Cardiac muscle cell (in vitro differentiated cells and primary cell): ENCODE results near the gene C19orf47. TPM values are rescaled to one million over a fixed set of nuclear protein-coding genes. Genes with fewer than 3 reads are reported as not detected.
A peak's percentile ranks its signal among the peaks of the same experiment; 100 is the strongest.

ENCODE experiments used
- DNase-seq, 2 donors: peaks; one replicate each; pipeline versions ENCODE4 v3.0.0 to v3.0.0-alpha.2; 2010 to 2017; ENCODE audit warnings: low read depth in 1 of 2, low spot score in 1 of 2
- H3K27ac ChIP-seq: fragments of 200-600 bp; sonication (generic); 2 replicates; pipeline ENCODE4 v1.5.1; 2016
- H3K27me3 ChIP-seq: fragments of 200-600 bp; sonication (generic); 2 replicates; pipeline ENCODE4 v1.6.0; 2016; ENCODE audit warnings: control low read depth
- H3K36me3 ChIP-seq: fragments of 200-600 bp; sonication (generic); 2 replicates; pipeline ENCODE4 v1.5.1; 2016; ENCODE audit warnings: control low read depth
- H3K4me1 ChIP-seq: fragments of 200-600 bp; sonication (generic); 2 replicates; pipeline ENCODE4 v1.8.1; 2017; ENCODE audit warnings: low read depth, mild to moderate bottlenecking, mixed run types
- H3K4me3 ChIP-seq: fragments of 200-600 bp; sonication (generic); 2 replicates; pipeline ENCODE4 v1.5.1; 2016; ENCODE audit warnings: mild to moderate bottlenecking
- H3K9me3 ChIP-seq: fragments of 200-600 bp; sonication (generic); 2 replicates; pipeline ENCODE4 v1.5.1; 2017; ENCODE audit warnings: low read depth, mild to moderate bottlenecking, control low read depth
- polyA plus RNA-seq: library from polyadenylated mRNA; unstranded; fragments of >200 nt; fragmentation: Nextera tagmentation; extraction: Ambion mirVana; gene quantifications from 2 replicates; pipeline ENCODE4 v1.2.1, GENCODE V29; 2016
- total RNA-seq: library from RNA; depleted of rRNA; stranded (reverse); fragments of >200 nt; gene quantifications from 2 replicates; pipeline ENCODE4 v1.2.3, GENCODE V29; 2016
- TF ChIP-seq, protein P1 (sequence below): IDR thresholded peaks from 2 replicates; pipeline ENCODE4 v1.5.1; 2012; ENCODE audit warnings: low read depth, mild to moderate bottlenecking, low read length

The C19orf47 gene
- total and polyA plus RNA-seq, 2 experiments from 2014 or later, result 16.4 to 20.3 TPM

DNA sequence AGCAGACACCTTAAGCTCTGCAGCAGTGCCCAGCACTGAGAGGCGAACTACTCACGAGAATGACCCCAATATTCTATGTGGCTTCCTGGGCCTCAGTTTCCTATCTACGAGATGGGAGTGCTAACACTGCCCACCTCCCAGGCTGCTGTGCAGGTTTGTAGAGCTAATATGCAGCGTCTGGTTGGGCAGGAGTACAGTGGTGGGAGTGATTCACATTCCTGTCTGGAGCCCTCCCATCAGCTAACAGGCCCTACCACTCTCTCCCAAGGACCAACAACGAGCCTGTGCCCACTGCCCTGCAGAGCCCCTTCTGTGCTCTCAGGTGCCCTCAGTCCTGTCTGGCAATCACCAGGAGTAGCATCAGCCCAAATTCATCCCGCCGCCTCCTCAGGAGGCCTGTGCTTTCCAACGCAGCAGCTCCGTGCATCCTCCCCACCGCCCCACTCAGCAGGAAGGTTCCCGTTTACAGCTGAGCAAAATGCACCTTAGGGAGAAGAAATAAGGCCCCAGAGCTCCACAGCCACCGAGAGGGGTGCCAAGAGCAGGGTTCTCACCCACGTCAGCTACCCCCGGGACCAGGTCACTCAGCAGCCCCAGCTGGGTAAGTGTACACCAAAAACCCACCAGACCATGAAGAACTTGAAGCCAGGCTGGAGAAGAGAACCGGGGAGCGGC, 69.7 kb downstream of the C19orf47 start:
- no peak overlapping the region for H3K27ac ChIP-seq

DNA sequence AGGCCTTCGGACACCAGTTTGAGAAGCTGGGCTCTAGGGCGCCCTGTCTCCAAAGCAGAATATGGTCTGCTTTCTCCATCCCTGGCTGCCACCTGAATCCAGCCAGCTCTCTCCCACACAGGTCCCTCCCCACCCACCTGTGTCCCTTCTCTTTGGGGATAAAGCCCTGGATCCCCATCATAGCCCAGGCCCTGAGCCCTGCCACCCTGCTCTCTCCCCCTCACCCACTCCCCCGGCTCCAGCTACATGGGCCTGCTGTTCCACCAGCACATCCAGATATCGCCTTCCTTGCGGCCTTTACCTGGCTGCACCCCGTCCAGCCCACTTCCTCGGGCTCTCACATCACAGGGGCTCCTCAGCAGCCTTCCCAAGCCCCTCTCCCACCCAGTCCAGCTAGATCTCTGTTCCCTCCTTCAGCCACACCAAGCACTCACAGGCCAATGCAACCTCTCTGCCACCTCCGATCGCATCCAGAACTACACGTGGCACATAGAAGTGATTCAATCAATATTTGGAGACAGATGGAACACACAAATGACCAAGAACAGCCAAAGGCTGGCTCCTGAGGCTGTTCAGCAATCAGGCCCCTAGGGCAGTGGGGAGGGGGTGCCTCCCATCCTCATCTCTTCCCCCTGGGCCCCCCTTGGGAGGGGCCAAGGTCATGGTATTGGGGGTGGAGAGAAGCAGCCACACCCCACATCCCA, 70.7 kb downstream of the C19orf47 start:
- Histone ChIP-seq H3K27me3 (no peaks in the 10 kb centered on the region), H3K4me3 (no peak overlapping the region), H3K36me3 (no peaks in the 10 kb centered on the region), H3K4me1 (peaks cover 10% of the 10 kb centered on the region), H3K9me3 (no peaks in the 10 kb centered on the region), H3K27ac (no peak overlapping the region)
- no peak for DNase-seq
- TF ChIP-seq, protein P1, sequence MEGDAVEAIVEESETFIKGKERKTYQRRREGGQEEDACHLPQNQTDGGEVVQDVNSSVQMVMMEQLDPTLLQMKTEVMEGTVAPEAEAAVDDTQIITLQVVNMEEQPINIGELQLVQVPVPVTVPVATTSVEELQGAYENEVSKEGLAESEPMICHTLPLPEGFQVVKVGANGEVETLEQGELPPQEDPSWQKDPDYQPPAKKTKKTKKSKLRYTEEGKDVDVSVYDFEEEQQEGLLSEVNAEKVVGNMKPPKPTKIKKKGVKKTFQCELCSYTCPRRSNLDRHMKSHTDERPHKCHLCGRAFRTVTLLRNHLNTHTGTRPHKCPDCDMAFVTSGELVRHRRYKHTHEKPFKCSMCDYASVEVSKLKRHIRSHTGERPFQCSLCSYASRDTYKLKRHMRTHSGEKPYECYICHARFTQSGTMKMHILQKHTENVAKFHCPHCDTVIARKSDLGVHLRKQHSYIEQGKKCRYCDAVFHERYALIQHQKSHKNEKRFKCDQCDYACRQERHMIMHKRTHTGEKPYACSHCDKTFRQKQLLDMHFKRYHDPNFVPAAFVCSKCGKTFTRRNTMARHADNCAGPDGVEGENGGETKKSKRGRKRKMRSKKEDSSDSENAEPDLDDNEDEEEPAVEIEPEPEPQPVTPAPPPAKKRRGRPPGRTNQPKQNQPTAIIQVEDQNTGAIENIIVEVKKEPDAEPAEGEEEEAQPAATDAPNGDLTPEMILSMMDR, result no peak

More for the DNA sequence above, 69.7 kb downstream of the C19orf47 start:
- TF ChIP-seq, protein P1, result no peak
- Histone ChIP-seq H3K4me1 (peaks cover 15% of the 10 kb centered on the region), H3K4me3 (no peak overlapping the region), H3K9me3 (no peaks in the 10 kb centered on the region), H3K36me3 (no peaks in the 10 kb centered on the region), H3K27me3 (no peaks in the 10 kb centered on the region)
- no peak for DNase-seq

DNA sequence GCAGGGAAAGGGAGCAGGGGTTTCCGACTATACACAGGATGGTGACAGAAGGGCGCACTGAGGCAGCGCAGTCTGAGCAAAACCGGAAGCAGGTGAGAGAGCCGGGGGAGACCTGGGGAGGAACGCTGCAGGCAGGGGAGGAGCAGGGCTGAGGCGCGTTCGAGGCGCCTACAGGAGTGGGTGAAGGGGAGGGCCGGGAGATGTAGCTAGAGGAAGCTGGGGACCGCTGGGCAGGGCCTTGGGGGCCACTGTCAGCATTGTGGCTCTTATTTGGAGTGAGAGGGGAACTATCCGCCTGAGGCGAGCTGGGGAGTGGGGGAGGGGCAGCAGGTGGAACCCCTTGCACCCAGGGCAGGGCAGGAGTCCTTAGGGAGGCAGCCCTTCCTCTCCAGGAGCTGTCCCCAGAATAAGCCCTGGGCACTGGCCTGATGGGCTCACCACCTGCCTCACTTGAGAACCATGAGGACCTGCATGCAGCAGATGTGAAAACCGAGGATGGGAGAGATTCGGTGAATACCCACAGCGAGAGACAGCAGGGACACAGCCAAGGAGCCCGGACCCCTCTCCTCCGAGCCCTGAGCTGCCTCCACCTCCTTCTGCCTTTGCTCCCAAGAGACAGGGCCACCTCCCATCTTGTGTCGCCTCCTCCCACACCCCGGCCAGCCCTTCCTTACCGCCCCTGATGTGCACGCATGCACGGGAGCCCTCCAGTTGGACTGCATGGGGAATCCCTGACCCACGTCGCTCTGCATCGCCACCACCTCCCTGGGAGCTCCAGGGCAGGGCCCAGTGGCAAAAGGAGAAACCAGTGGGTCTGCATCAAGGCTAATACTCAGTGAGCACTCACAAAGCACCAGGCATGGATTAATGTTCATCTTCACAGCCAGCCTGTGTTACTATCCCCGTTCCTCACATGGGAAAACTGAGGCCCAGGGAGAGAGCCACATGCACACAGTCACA, 73.3 kb downstream of the C19orf47 start:
- TF ChIP-seq, protein P1, result no peak
- no peak for DNase-seq
- no peaks in the 10 kb centered on the region for H3K36me3 ChIP-seq
- H3K9me3 ChIP-seq, result no peaks in the 10 kb centered on the region
- H3K4me1 ChIP-seq, result peaks cover 7% of the 10 kb centered on the region
- H3K4me3 ChIP-seq, result no peak overlapping the region
- no peak overlapping the region for H3K27ac ChIP-seq
- no peaks in the 10 kb centered on the region for H3K27me3 ChIP-seq

DNA sequence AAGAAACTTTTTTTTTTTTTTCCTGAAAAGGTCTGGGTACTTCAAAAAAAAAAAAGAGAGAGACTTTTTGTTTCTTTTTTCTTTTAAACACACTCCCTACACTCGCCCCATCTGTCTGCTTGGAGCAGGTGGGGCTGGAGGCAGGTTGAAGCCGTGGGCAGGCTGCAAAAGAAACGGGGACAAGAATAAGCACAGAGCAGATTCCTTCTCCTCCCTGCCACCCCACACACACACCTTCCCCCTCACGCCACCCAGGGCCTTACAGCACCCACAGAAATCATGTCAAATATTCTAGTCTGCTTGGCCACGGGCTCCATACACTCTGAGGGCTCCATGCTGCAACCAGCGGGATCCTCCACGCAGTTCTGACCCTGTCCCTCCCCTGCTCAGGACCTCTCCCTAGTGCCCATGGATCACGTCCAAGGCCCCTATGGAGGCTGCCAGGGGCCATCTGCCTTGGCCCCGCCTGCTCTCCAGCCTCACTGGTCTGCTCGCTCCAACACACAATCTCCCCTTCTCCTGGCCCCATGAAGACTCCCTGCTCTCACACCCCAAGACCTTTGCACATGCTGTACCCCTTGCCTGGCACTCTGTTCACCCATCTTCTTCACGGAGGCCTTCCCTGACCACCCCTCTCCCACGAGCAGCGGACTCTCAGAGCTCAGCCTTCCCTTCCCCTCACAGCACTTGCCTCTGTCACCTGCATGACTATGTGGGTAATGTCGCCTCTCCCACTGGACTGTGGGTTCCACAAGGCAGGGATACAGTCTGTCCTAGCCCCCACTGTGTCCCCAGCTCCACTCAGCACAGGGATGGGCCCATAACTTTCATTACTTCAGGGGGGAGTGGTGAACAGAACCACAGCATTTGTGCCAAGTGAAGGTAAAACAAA, 74.5 kb downstream of the C19orf47 start:
- no peaks in the 10 kb centered on the region for H3K9me3 ChIP-seq
- TF ChIP-seq, protein P1, result no peak
- H3K4me3 ChIP-seq, result no peak overlapping the region
- peak overlapping the region; percentile 23 for H3K27ac ChIP-seq
- H3K27me3 ChIP-seq, result no peaks in the 10 kb centered on the region
- H3K4me1 ChIP-seq, result no peaks in the 10 kb centered on the region
- DNase-seq, result no peak
- no peaks in the 10 kb centered on the region for H3K36me3 ChIP-seq
